ENCODE measurements around the gene ATPAF1. TPM values are rescaled to one million over a fixed set of nuclear protein-coding genes. Genes with fewer than 3 reads are reported as not detected.
A peak's percentile ranks its signal among the peaks of the same experiment; 100 is the strongest.

The ATPAF1 gene
- total and polyA plus RNA-seq, 9 of the 15 experiments (the other 6 are each of a cell fraction or from before 2014, with no cell fraction given), result 6.3 to 56.2 (median 27.4) TPM

DNA sequence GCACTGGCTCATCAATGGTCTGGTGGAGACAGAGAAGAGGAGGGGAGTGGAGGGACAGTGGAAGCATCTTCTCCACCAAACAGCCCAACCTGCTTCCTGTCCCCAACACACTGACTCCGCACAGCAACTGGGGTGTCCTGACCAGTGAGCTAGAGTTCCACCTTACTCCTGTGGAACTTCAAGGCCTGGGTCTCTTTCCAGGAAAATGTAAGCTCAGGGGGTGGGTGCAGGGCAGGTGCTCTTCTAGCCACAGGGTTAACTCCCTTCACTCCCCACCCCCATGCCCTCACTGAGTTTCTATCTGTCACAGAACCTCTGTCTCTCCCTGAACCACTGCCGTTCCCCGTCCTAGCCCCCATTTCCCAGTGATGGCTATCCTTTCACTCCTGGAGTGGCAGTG is 52.4 kb downstream of the ATPAF1 start:
- H3K27ac ChIP-seq (ENCODE audit: extremely low read depth, low read depth, low read length), result peak overlapping the region; percentile 63
- H3K9me1 ChIP-seq (ENCODE audit: control insufficient read depth, insufficient read depth, low read length), result peaks cover 3% of the 10 kb centered on the region

More for the DNA sequence above, 52.4 kb downstream of the ATPAF1 start:
- peak; percentile 63 for FAIRE-seq
- ChIA-PET POLR2A (interaction anchor here (0.6 to 3.0 kb wide), 8 partner anchors 9 to 320 kb away, joined by 3 to 38 read pairs (median 3); partner anchors contain the start of gene MKNK1), CTCF (ENCODE audit: low intra/inter-chr PET ratio) (no interaction called here)
- peak overlapping the region; percentile 78 for H2AFZ ChIP-seq (ENCODE audit: low read depth, low read length)
- TSS peak; percentile 72 for BruUV-seq (replicated peaks)
- TF ChIP-seq, protein P1, sequence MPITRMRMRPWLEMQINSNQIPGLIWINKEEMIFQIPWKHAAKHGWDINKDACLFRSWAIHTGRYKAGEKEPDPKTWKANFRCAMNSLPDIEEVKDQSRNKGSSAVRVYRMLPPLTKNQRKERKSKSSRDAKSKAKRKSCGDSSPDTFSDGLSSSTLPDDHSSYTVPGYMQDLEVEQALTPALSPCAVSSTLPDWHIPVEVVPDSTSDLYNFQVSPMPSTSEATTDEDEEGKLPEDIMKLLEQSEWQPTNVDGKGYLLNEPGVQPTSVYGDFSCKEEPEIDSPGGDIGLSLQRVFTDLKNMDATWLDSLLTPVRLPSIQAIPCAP (CRISPR knock-in tag; IDR thresholded peaks at IDR 0.05; ENCODE audit: borderline replicate concordance), result no peak
- TF ChIP-seq, protein P2, sequence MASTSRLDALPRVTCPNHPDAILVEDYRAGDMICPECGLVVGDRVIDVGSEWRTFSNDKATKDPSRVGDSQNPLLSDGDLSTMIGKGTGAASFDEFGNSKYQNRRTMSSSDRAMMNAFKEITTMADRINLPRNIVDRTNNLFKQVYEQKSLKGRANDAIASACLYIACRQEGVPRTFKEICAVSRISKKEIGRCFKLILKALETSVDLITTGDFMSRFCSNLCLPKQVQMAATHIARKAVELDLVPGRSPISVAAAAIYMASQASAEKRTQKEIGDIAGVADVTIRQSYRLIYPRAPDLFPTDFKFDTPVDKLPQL (IDR thresholded peaks at IDR 0.05; ENCODE audit: extremely low read depth, insufficient read length), result no peak
- 0 out of 2 replicates have a peak, but pooled peaks have one; percentile 8 for TF ChIP-seq GABPA (tag; conservative IDR thresholded peaks at IDR 0.05; ENCODE audit: low read depth)
- 0 out of 2 replicates have a peak, but pooled peaks have one; percentile 30 for TF ChIP-seq CBFB (CRISPR knock-in tag; IDR thresholded peaks at IDR 0.05)
- TF ChIP-seq, protein P3, sequence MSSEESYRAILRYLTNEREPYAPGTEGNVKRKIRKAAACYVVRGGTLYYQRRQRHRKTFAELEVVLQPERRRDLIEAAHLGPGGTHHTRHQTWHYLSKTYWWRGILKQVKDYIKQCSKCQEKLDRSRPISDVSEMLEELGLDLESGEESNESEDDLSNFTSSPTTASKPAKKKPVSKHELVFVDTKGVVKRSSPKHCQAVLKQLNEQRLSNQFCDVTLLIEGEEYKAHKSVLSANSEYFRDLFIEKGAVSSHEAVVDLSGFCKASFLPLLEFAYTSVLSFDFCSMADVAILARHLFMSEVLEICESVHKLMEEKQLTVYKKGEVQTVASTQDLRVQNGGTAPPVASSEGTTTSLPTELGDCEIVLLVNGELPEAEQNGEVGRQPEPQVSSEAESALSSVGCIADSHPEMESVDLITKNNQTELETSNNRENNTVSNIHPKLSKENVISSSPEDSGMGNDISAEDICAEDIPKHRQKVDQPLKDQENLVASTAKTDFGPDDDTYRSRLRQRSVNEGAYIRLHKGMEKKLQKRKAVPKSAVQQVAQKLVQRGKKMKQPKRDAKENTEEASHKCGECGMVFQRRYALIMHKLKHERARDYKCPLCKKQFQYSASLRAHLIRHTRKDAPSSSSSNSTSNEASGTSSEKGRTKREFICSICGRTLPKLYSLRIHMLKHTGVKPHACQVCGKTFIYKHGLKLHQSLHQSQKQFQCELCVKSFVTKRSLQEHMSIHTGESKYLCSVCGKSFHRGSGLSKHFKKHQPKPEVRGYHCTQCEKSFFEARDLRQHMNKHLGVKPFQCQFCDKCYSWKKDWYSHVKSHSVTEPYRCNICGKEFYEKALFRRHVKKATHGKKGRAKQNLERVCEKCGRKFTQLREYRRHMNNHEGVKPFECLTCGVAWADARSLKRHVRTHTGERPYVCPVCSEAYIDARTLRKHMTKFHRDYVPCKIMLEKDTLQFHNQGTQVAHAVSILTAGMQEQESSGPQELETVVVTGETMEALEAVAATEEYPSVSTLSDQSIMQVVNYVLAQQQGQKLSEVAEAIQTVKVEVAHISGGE (CRISPR knock-in tag; IDR thresholded peaks at IDR 0.05), result peak in 1 of 3 experiments; percentile 82; a peak in 2 of 6 replicates
- TF ChIP-seq ETV5 (CRISPR knock-in tag; IDR thresholded peaks at IDR 0.05; ENCODE audit: low read depth), result peak; percentile 46; the same call in 1 of the 2 replicates
- no peak for TF ChIP-seq PTBP1 (IDR thresholded peaks at IDR 0.05; ENCODE audit: low read depth, low read length)
- no peak for TF ChIP-seq SIX5 (IDR thresholded peaks at IDR 0.05; ENCODE audit: borderline replicate concordance in 1 of 2, insufficient read depth in 1 of 2, low read depth in 1 of 2, low read length in 2 of 2)
- ATAC-seq, result peak; percentile 7
- DNase-seq (ENCODE audit: extremely low read depth in 1 of 4, low spot score in 3 of 4), result peak in 2 of 4 experiments; percentile 26
- no peaks in the 10 kb centered on the region for H3K27me3 ChIP-seq (ENCODE audit: control insufficient read depth in 2 of 2, insufficient read depth in 2 of 2, low read length in 2 of 2)
- in situ Hi-C loops (cut with MboI) (loop anchor here (5.0 kb wide), 1 partner anchor 107 kb away; no protein-coding TSS in a partner anchor), intact Hi-C loops (cut with micrococcal nuclease) (no loop called here)
- peak overlapping the region; percentile 90 for H3K4me2 ChIP-seq (ENCODE audit: insufficient read depth, low read length)
- peaks cover 3% of the 10 kb centered on the region for H4K20me1 ChIP-seq (replicated peaks; ENCODE audit: control insufficient read depth, insufficient read depth, low read length)
- no peaks in the 10 kb centered on the region for H3K9me3 ChIP-seq (replicated peaks; ENCODE audit: control insufficient read depth, insufficient read depth, low read depth, low read length)
- peak overlapping the region; percentile 72 for H3K4me3 ChIP-seq
- H3K36me3 ChIP-seq (ENCODE audit: control insufficient read depth, insufficient read depth, low read length), result no peaks in the 10 kb centered on the region
- peaks cover 20 to 45% of the 10 kb centered on the region in 2 experiments for H3K4me1 ChIP-seq (replicated peaks in 1 of 2; ENCODE audit: control insufficient read depth in 2 of 2, insufficient read depth in 2 of 2, low read length in 2 of 2)
- 57% methylated on average over 3 of the region's 3 CpGs for WGBS (ENCODE audit: insufficient coverage, low coverage, missing lambda C conversion rate)
- peak overlapping the region; percentile 74 to 97 for H3K9ac ChIP-seq (ENCODE audit: insufficient read depth in 1 of 2, low read depth in 2 of 2, low read length in 2 of 2)
- H3K79me2 ChIP-seq (ENCODE audit: control insufficient read depth, insufficient read depth, low read length), result peaks cover 4% of the 10 kb centered on the region; the same call in 2 of the 3 replicates

Data from K562 (cell line).